Kidney epithelial cell (primary cell): ENCODE results near the gene NFATC4. TPM values are rescaled to one million over a fixed set of nuclear protein-coding genes. Genes with fewer than 3 reads are reported as not detected.

Experiments used
- DNase-seq: peaks from one replicate; pipeline ENCODE4 v3.0.0-alpha.2; 2010; ENCODE audit warnings: low read depth
- H3K27me3 ChIP-seq: 2 replicates; pipeline ENCODE4 v1.6.0; 2011; ENCODE audit warnings: low read length; ENCODE audit not compliant: control insufficient read depth, insufficient read depth
- H3K36me3 ChIP-seq: 2 replicates; pipeline ENCODE4 v1.5.1; 2011; ENCODE audit warnings: low read length; ENCODE audit not compliant: control insufficient read depth, insufficient read depth
- H3K4me3 ChIP-seq: 2 replicates; pipeline ENCODE4 v1.5.1; 2011; ENCODE audit warnings: low read depth, mild to moderate bottlenecking, control low read depth, low read length
- total RNA-seq: library from RNA; depleted of rRNA; stranded (reverse); fragments of >200 nt; gene quantifications from 2 replicates; pipeline ENCODE4 v1.2.3, GENCODE V29; 2015
- TF ChIP-seq, protein P1 (sequence below): IDR thresholded peaks from 2 replicates; pipeline ENCODE4 v1.5.1; 2011; ENCODE audit warnings: mild to moderate bottlenecking, moderate library complexity, low read length, control low read depth, inconsistent platforms; ENCODE audit not compliant: insufficient read depth, poor library complexity, severe bottlenecking

The NFATC4 gene
- total RNA-seq, 1 donor from 2014 or later = 8.0 TPM

DNA sequence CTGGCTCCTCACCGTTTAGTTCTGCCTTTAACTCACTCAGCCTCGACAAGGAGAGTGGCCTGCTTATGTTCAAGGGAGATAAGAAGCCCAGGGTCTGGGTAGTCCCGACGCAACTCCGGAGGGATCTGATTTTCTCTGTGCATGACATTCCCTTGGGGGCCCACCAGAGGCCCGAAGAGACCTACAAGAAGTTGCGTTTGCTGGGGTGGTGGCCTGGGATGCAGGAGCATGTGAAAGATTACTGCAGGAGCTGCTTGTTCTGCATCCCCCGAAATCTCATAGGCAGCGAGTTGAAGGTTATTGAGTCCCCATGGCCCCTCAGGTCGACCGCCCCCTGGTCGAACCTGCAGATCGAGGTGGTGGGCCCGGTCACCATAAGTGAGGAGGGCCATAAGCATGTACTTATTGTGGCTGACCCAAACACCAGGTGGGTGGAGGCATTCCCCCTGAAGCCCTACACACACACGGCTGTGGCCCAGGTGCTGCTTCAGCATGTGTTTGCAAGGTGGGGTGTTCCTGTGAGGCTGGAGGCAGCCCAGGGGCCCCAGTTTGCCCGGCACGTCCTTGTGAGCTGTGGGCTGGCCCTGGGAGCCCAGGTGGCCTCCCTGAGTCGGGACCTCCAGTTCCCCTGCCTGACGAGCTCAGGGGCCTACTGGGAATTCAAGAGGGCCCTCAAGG, 48.4 kb downstream of the NFATC4 start:
- no peaks in the 10 kb centered on the region for H3K27me3 ChIP-seq
- no peak overlapping the region for H3K4me3 ChIP-seq
- H3K36me3 ChIP-seq = no peaks in the 10 kb centered on the region
- TF ChIP-seq, protein P1, sequence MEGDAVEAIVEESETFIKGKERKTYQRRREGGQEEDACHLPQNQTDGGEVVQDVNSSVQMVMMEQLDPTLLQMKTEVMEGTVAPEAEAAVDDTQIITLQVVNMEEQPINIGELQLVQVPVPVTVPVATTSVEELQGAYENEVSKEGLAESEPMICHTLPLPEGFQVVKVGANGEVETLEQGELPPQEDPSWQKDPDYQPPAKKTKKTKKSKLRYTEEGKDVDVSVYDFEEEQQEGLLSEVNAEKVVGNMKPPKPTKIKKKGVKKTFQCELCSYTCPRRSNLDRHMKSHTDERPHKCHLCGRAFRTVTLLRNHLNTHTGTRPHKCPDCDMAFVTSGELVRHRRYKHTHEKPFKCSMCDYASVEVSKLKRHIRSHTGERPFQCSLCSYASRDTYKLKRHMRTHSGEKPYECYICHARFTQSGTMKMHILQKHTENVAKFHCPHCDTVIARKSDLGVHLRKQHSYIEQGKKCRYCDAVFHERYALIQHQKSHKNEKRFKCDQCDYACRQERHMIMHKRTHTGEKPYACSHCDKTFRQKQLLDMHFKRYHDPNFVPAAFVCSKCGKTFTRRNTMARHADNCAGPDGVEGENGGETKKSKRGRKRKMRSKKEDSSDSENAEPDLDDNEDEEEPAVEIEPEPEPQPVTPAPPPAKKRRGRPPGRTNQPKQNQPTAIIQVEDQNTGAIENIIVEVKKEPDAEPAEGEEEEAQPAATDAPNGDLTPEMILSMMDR = no peak
- DNase-seq = no peak

DNA sequence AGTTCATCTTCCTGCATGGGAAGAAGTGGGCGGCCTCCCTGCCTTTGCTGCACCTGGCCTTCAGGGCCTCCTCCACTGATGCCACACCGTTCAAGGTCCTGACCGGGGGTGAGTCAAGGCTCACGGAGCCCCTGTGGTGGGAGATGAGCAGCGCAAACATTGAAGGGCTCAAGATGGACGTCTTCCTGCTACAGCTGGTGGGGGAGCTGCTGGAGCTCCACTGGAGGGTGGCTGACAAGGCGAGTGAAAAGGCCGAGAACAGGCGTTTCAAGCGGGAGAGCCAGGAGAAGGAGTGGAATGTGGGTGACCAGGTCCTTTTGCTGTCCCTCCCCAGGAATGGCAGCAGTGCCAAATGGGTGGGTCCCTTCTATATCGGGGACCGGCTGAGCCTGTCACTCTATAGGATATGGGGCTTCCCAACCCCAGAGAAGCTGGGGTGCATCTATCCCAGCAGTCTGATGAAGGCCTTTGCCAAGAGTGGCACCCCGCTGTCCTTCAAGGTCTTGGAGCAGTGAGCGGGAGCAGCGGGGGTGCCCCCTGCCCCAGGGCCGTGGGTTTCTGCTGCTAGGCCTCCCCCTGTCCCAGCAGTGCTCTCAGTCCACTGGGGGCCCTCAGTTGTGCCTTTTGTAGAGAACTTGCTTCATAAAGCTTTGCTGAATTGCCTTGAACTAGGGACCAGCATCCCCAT, 49.1 kb downstream of the NFATC4 start:
- TF ChIP-seq, protein P1 = no peak
- Histone ChIP-seq H3K4me3 (no peak overlapping the region), H3K36me3 (no peaks in the 10 kb centered on the region), H3K27me3 (no peaks in the 10 kb centered on the region)
- DNase-seq = no peak

DNA sequence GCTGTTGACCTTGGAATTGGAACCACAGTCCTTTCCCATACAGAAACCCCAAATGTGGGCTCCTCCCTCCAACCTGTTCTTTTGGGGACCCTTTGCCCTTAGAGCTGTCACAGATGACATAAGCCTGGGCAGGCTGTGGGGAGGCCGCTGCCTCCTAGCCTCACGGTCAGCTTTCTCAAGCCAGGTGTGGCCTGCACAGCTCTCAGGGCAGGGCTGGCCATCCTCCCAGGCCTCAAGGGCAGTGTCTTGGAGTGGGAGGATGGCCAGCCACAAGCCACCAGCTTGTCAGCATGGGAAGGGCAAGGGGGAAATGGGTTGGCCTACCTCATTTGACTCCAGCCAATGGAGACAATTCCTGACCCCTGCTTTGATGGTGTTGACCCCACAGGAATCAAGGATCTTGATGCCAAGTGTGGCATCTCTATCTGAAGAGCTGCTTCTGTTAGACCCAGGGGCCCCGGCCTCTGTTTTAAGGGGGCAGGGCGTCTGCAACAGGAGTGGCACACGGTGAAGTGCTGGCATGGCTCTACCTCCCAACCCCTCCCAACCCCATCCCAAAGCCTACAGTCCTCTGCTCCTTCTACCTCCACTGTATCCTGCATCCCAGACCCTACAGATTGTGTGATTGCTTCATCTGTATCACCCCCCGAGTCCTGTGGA, 50.0 kb downstream of the NFATC4 start:
- no peak for DNase-seq
- TF ChIP-seq, protein P1 = no peak
- H3K36me3 ChIP-seq = no peaks in the 10 kb centered on the region

DNA sequence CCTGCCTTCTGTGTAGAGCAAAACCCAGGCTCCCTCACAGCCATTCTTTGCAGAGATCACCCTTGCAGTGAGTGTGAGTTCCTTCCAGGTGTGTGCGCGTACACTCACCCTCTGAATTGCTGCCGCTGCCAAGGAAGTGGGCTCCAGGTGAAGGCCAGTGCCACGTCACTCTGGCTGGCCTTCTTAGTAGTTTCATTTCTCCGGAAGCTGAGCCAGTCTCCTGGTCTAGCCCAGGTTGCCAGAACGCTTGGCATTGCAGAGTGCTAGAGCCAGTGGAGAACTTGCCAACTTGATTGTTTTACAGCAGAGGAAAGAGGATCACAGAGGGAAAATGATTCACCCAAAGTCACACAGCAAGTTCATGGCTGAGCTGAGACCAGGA, 50.5 kb downstream of the NFATC4 start:
- TF ChIP-seq, protein P1 = no peak
- Histone ChIP-seq H3K27me3 (no peaks in the 10 kb centered on the region), H3K4me3 (no peak overlapping the region), H3K36me3 (no peaks in the 10 kb centered on the region)
- no peak for DNase-seq

More for the DNA sequence above, 50.0 kb downstream of the NFATC4 start:
- no peak overlapping the region for H3K4me3 ChIP-seq
- no peaks in the 10 kb centered on the region for H3K27me3 ChIP-seq

DNA sequence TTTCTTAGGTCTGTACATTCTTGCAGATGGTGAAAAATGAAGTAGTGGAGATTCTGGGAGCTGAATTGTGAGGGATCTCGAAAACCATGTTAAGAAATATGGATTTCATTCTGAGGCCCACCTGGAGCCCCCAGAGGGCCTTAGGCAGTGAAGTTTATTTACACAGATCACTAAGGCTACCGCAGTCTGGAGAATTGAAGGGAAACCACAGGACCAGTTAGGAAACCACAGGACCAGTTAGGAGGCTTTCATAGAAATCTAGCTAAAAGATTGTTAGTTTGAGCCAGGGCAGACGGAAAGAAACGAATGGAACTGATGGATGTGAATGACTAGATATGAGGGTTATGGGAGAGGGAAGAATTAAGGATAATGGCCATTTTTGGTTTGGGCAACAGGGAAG, 54.3 kb downstream of the NFATC4 start:
- TF ChIP-seq, protein P1 = no peak
- Histone ChIP-seq H3K36me3 (no peaks in the 10 kb centered on the region), H3K27me3 (no peaks in the 10 kb centered on the region), H3K4me3 (no peak overlapping the region)
- DNase-seq = no peak
